IMR-90 (cell line): ENCODE results near the gene BAIAP2L1. TPM values are rescaled to one million over a fixed set of nuclear protein-coding genes. Genes with fewer than 3 reads are reported as not detected.

Source experiments
- ATAC-seq: fragments of 200-7000 bp; cut with Tn5 transposase; 2 replicates; pipeline ENCODE4 v1.9.1; 2020; ENCODE audit warnings: low read depth, mild to moderate bottlenecking, moderate library complexity
- BruUV-seq: library from RNA; stranded (reverse); fragments of 400-500 nt; replicated peaks from 2 replicates; lab custom pipeline; 2021; lab: Mats Ljungman, UMichigan
- CTCF ChIA-PET: fragments of 300-600 bp; formaldehyde crosslinking; extraction: SDS; loops from one replicate; lab custom pipeline; 2021; ENCODE audit warnings: antibody characterized with exemption; lab: Yijun Ruan, JAX
- POLR2A ChIA-PET: fragments of 300-600 bp; sonication (Branson Sonifier 250); formaldehyde crosslinking; loops from one replicate; lab custom pipeline; 2022; ENCODE audit warnings: antibody characterized with exemption; ENCODE audit not compliant: unreplicated experiment; lab: Charles Lee
- DNase-seq: peaks from one replicate; pipeline ENCODE4 v3.0.0; 2013
- H2AFZ ChIP-seq: replicated peaks from 2 replicates; pipeline ENCODE3; 2013; ENCODE audit warnings: low read length, mild to moderate bottlenecking; ENCODE audit not compliant: poor library complexity
- H2AK5ac ChIP-seq: 2 replicates; pipeline ENCODE4 v1.6.1; 2013; ENCODE audit warnings: low read depth, low read length, inconsistent platforms
- H2AK9ac ChIP-seq: replicated peaks from 2 replicates; pipeline ENCODE3; 2013; ENCODE audit warnings: mild to moderate bottlenecking, low read depth, low read length, moderate library complexity; ENCODE audit not compliant: poor library complexity
- H2BK120ac ChIP-seq: 2 replicates; pipeline ENCODE4 v1.6.1; 2013; ENCODE audit warnings: low read depth, low read length, inconsistent platforms
- H2BK15ac ChIP-seq: 3 replicates; pipeline ENCODE4 v1.6.1; 2013; ENCODE audit warnings: low read depth, low read length, inconsistent platforms
- H2BK20ac ChIP-seq: 2 replicates; pipeline ENCODE4 v1.6.1; 2013; ENCODE audit warnings: low read depth, mild to moderate bottlenecking, inconsistent platforms, low read length, moderate library complexity
- H2BK5ac ChIP-seq: 2 replicates; pipeline ENCODE4 v1.6.1; 2013; ENCODE audit warnings: mild to moderate bottlenecking, low read depth, low read length, inconsistent platforms; ENCODE audit not compliant: poor library complexity, severe bottlenecking
- H3K14ac ChIP-seq: replicated peaks from 2 replicates; pipeline ENCODE4 v1.6.1; 2013; ENCODE audit warnings: low read depth, low read length, inconsistent platforms
- H3K18ac ChIP-seq: 2 replicates; pipeline ENCODE4 v1.6.1; 2013; ENCODE audit warnings: low read depth, low read length, control low read depth
- H3K23ac ChIP-seq: 2 replicates; pipeline ENCODE4 v1.6.1; 2013; ENCODE audit warnings: low read depth, low read length, inconsistent platforms
- H3K27ac ChIP-seq: 2 replicates; pipeline ENCODE4 v1.5.1; 2013; ENCODE audit warnings: mild to moderate bottlenecking, control low read depth, low read length; ENCODE audit not compliant: insufficient read depth
- H3K27me3 ChIP-seq: 2 replicates; pipeline ENCODE4 v1.6.1; 2013; ENCODE audit warnings: low read length; ENCODE audit not compliant: control insufficient read depth, insufficient read depth
- H3K36me3 ChIP-seq: 2 replicates; pipeline ENCODE4 v1.6.1; 2013; ENCODE audit warnings: low read length, mixed read lengths; ENCODE audit not compliant: control insufficient read depth, insufficient read depth
- H3K4ac ChIP-seq: 2 replicates; pipeline ENCODE4 v1.6.1; 2013; ENCODE audit warnings: low read depth, low read length, inconsistent platforms
- H3K4me1 ChIP-seq: 2 replicates; pipeline ENCODE4 v1.6.1; 2013; ENCODE audit warnings: low read length, mixed read lengths; ENCODE audit not compliant: control insufficient read depth, insufficient read depth
- H3K4me2 ChIP-seq: 2 replicates; pipeline ENCODE4 v1.6.1; 2013; ENCODE audit warnings: low read depth, mild to moderate bottlenecking, control low read depth, low read length, moderate library complexity
- H3K4me3 ChIP-seq: 2 replicates; pipeline ENCODE4 v1.5.1; 2013; ENCODE audit warnings: low read depth, mild to moderate bottlenecking, control low read depth, low read length, moderate library complexity; ENCODE audit not compliant: insufficient read depth
- H3K56ac ChIP-seq: 2 replicates; pipeline ENCODE4 v1.6.1; 2013; ENCODE audit warnings: low read length, inconsistent platforms; ENCODE audit not compliant: insufficient read depth; ENCODE audit errors: extremely low read depth
- H3K79me1 ChIP-seq, 2 experiments: 2 replicates each; pipeline ENCODE4 v1.6.1; 2013; ENCODE audit warnings: low read length in 2 of 2, inconsistent platforms in 1 of 2, low read depth in 1 of 2
- H3K9ac ChIP-seq: 2 replicates; pipeline ENCODE4 v1.6.1; 2013; ENCODE audit warnings: low read depth, low read length, control low read depth
- H3K9me1 ChIP-seq: 2 replicates; pipeline ENCODE4 v1.6.1; 2013; ENCODE audit warnings: low read length, inconsistent platforms; ENCODE audit not compliant: insufficient read depth
- H3K9me3 ChIP-seq: 2 replicates; pipeline ENCODE4 v1.6.1; 2013; ENCODE audit warnings: low read length; ENCODE audit not compliant: control insufficient read depth, insufficient read depth
- H4K20me1 ChIP-seq: 2 replicates; pipeline ENCODE4 v1.6.1; 2013; ENCODE audit warnings: low read length, inconsistent platforms; ENCODE audit not compliant: insufficient read depth
- H4K5ac ChIP-seq: 2 replicates; pipeline ENCODE4 v1.6.1; 2013; ENCODE audit warnings: mild to moderate bottlenecking, low read depth, low read length, control low read depth
- H4K8ac ChIP-seq, 2 experiments: 2 replicates each; pipeline ENCODE4 v1.6.1; 2013; ENCODE audit warnings: low read depth in 2 of 2, low read length in 2 of 2, control low read depth in 1 of 2, inconsistent platforms in 1 of 2
- H4K91ac ChIP-seq: 2 replicates; pipeline ENCODE4 v1.6.1; 2013; ENCODE audit warnings: low read depth, low read length, inconsistent platforms; ENCODE audit not compliant: insufficient read depth
- BHLHE40 ChIP-seq: fragments of 150-350 bp; IDR thresholded peaks from 2 replicates; pipeline ENCODE4 v1.6.1; 2016; ENCODE audit warnings: mild to moderate bottlenecking, low read depth, low read length
- CTCF ChIP-seq: conservative IDR thresholded peaks from 2 replicates; pipeline ENCODE4 v1.5.1; 2012; ENCODE audit warnings: mild to moderate bottlenecking, low read depth, low read length, improper control_type of control experiment
- ELK1 ChIP-seq: fragments of 150-350 bp; IDR thresholded peaks from 2 replicates; pipeline ENCODE4 v1.6.1; 2016; ENCODE audit warnings: low read depth, mild to moderate bottlenecking, low read length, moderate library complexity, borderline replicate concordance
- FOS ChIP-seq: fragments of 150-350 bp; IDR thresholded peaks from 2 replicates; pipeline ENCODE4 v1.6.1; 2016; ENCODE audit warnings: low read depth, low read length
- MAZ ChIP-seq: IDR thresholded peaks from 2 replicates; pipeline ENCODE4 v1.6.1; 2012; ENCODE audit warnings: low read depth, mild to moderate bottlenecking, low read length, improper control_type of control experiment, moderate library complexity, borderline replicate concordance
- MXI1 ChIP-seq: IDR thresholded peaks from 2 replicates; pipeline ENCODE4 v1.6.1; 2012; ENCODE audit warnings: low read depth, mild to moderate bottlenecking, low read length, moderate library complexity, borderline replicate concordance
- POLR2A ChIP-seq: IDR thresholded peaks from 2 replicates; pipeline ENCODE4 v1.6.1; 2012; ENCODE audit warnings: mild to moderate bottlenecking, low read depth, low read length
- RAD21 ChIP-seq: IDR thresholded peaks from 2 replicates; pipeline ENCODE4 v1.6.1; 2012; ENCODE audit warnings: low read length, improper control_type of control experiment
- RCOR1 ChIP-seq: IDR thresholded peaks from 2 replicates; pipeline ENCODE4 v1.6.1; 2012; ENCODE audit warnings: mild to moderate bottlenecking, low read length, improper control_type of control experiment; ENCODE audit not compliant: insufficient replicate concordance
- RFX5 ChIP-seq: IDR thresholded peaks from 2 replicates; pipeline ENCODE4 v1.8.0; 2012; ENCODE audit warnings: low read depth, mild to moderate bottlenecking, low read length, moderate library complexity
- SMC3 ChIP-seq: fragments of 150-350 bp; IDR thresholded peaks from 2 replicates; pipeline ENCODE4 v1.6.1; 2016; ENCODE audit warnings: low read depth, mild to moderate bottlenecking, antibody characterized with exemption, low read length, moderate library complexity
- USF2 ChIP-seq: fragments of 150-350 bp; IDR thresholded peaks from 2 replicates; pipeline ENCODE4 v1.6.1; 2017; ENCODE audit warnings: mild to moderate bottlenecking, antibody characterized with exemption, low read length, low read depth
- WGBS, 2 experiments: methylation state at CpG; one replicate each; pipeline versions ENCODE4 v1.1.5 to v1.1.7; 2013; ENCODE audit warnings: missing lambda C conversion rate in 2 of 2; ENCODE audit not compliant: insufficient read length in 1 of 2; ENCODE audit errors: extremely low coverage in 2 of 2; 5-methylcytosine and 5-hydroxymethylcytosine counted together
- dilution Hi-C: fragments of 300-500 bp; cut with HindIII; formaldehyde crosslinking; loops from one replicate; pipeline ENCODE4 v1.14.3; 2018; ENCODE audit warnings: low sequenced_read_pairs; ENCODE audit not compliant: unreplicated experiment
- in situ Hi-C: fragments of 300-500 bp; cut with MboI; formaldehyde crosslinking; loops from 3 replicates; pipeline ENCODE4 v1.14.3; 2019; ENCODE audit warnings: low sequenced_read_pairs, inconsistent platforms, mixed read lengths
- intact Hi-C: fragments of 100-400 bp; cut with micrococcal nuclease; formaldehyde crosslinking; loops from 2 replicates; pipeline ENCODE4 v1.10.0; 2022
- polyA plus RNA-seq, 3 experiments: library from polyadenylated mRNA; depleted of rRNA; stranded (reverse); fragments of >200 nt; gene quantifications; 2 replicates each; pipeline ENCODE4 v1.2.3, GENCODE V29; 2012; ENCODE audit warnings: low replicate concordance in 1 of 3
- total RNA-seq: library from RNA; depleted of rRNA; stranded (reverse); fragments of >200 nt; gene quantifications from 2 replicates; pipeline ENCODE4 v1.2.3, GENCODE V29; 2012

BAIAP2L1 gene
- total and polyA plus RNA-seq, 2 of the 4 experiments (the other 2 are of a cell fraction): 2.2 to 6.0 TPM

GRCh38 chr7:98399890-98400541, 874 bp downstream of the BAIAP2L1 start:
- Histone ChIP-seq H2AFZ (peak overlapping the region; percentile 75), H3K27me3 (no peaks in the 10 kb centered on the region; the same call in 1 of the 2 replicates), H4K20me1 (no peaks in the 10 kb centered on the region), H2BK120ac (peak overlapping the region; percentile 86), H3K14ac (peak overlapping the region; percentile 72), H3K23ac (peak overlapping the region; percentile 95), H3K56ac (peak overlapping the region; percentile 70; the same call in 1 of the 2 replicates), H2BK15ac (peak overlapping the region; percentile 91; the same call in 2 of the 3 replicates), H2AK5ac (peak overlapping the region; percentile 78; the same call in 1 of the 2 replicates), H4K8ac (peak overlapping the region; percentile 88 to 90), H3K9me1 (no peaks in the 10 kb centered on the region; the same call in 1 of the 2 replicates), H3K79me1 (peaks cover 6 to 32% of the 10 kb centered on the region in 2 experiments; a peak in 2 of 4 replicates), H3K9me3 (no peaks in the 10 kb centered on the region), H2AK9ac (peak overlapping the region; percentile 73), H4K5ac (peak overlapping the region; percentile 95), H3K36me3 (no peaks in the 10 kb centered on the region), H3K9ac (peak overlapping the region; percentile 88), H2BK20ac (peak overlapping the region; percentile 93), H4K91ac (peak overlapping the region; percentile 88), H3K27ac (peak overlapping the region; percentile 92), H2BK5ac (peak overlapping the region; percentile 82), H3K4me1 (peaks cover 9% of the 10 kb centered on the region), H3K4me2 (peak overlapping the region; percentile 98), H3K4ac (peak overlapping the region; percentile 94), H3K4me3 (peak overlapping the region; percentile 95), H3K18ac (peak overlapping the region; percentile 98)
- ChIA-PET CTCF (no interaction called here), POLR2A (interaction anchor here (0.5 to 0.6 kb wide), 2 partner anchors 12 to 108 kb away, joined by 3 to 4 read pairs; no protein-coding TSS in a partner anchor)
- intact Hi-C loops (loop anchor here (1.0 to 5.0 kb wide), 2 partner anchors 88 to 106 kb away; no protein-coding TSS in a partner anchor), dilution Hi-C loops (no loop called here), in situ Hi-C loops (no loop called here)
- peak; percentile 17 for DNase-seq
- no peak; the same call in 1 of the 2 replicates for ATAC-seq
- no peak for TF ChIP-seq BHLHE40
- TF ChIP-seq ELK1: no peak
- no peak for TF ChIP-seq FOS
- TF ChIP-seq RAD21: no peak
- no peak for TF ChIP-seq CTCF
- no peak for TF ChIP-seq RFX5
- TF ChIP-seq POLR2A: no peak
- TF ChIP-seq MXI1: no peak
- no peak for TF ChIP-seq USF2
- no peak for TF ChIP-seq SMC3
- TF ChIP-seq RCOR1: no peak
- TF ChIP-seq MAZ: no peak
- no TSS peak for BruUV-seq
- WGBS, 2 experiments: 0% methylated on average over 1 of the region's 22 CpGs; no CpG with 5 or more reads in 1 of the 2 experiments
